Activated CD4-positive, alpha-beta T cell treated with anti-CD3 and anti-CD28 coated beads, Interleukin-2, amount 50 U/mL, for 24 hours (primary cell): ENCODE measurements around the gene PACSIN2.

Experiments
- DNase-seq, 2 donors: peaks; one replicate each; pipeline ENCODE4 v3.0.0-alpha.2; 2020; ENCODE audit warnings: low read depth in 1 of 2, low spot score in 1 of 2

The PACSIN2 gene

GRCh38 chr22:42907404-42908373 is 107.3 kb downstream of the PACSIN2 start:
- DNase-seq, result no peak

- DNase-seq, result no peak
Measured at GRCh38 chr22:42906605-42907348, 108.2 kb downstream of the PACSIN2 start.

DNA sequence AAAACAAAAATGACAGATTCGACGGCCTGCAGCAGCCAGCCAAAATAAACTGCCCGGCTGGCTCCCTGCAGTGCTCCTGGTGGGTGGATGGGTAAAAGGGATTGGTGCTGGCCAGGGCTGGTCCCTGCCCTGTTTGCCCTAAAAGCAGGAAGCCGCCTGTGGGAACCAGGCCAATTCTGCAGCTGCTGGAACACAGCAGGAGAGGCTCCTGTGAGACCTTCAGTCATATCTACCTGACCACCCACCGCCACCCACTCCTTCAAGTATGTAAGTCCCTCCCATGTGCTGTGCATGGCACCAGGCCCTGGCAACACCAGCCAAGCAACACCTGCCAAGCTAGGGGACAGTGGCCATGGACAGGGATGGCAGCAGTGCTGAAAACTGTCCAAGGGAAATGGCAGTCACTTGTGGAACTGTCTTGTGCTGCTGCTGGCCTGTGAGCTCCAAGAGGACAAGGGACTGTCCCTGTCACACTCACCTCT is 109.2 kb downstream of the PACSIN2 start:
- no peak for DNase-seq

DNA sequence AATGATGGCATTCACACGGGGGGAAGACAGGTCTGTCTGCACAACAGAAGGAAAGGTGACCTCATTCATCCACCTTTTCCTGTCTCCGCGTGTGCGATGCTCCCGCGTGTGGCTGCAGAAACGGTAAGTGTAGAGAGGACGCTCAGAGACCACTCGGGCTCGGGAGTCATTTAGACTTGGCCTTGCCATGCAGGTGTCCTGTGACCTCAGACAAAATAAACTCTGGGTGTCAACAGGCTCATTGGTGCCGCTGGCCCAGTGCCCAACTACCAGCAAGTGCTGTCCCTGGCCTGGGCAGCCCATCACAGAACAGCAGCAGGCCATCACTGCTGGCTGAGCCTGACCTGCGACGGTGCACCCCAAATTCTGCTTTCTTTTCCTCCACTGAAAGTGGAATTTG is 109.7 kb downstream of the PACSIN2 start:
- DNase-seq, result no peak

GRCh38 chr22:42904050-42904449 is 110.9 kb downstream of the PACSIN2 start:
- no peak for DNase-seq

- DNase-seq, result no peak
Measured at GRCh38 chr22:42902875-42903510, 112.0 kb downstream of the PACSIN2 start.

- no peak for DNase-seq
Measured at GRCh38 chr22:42901790-42902508, 113.0 kb downstream of the PACSIN2 start.

DNA sequence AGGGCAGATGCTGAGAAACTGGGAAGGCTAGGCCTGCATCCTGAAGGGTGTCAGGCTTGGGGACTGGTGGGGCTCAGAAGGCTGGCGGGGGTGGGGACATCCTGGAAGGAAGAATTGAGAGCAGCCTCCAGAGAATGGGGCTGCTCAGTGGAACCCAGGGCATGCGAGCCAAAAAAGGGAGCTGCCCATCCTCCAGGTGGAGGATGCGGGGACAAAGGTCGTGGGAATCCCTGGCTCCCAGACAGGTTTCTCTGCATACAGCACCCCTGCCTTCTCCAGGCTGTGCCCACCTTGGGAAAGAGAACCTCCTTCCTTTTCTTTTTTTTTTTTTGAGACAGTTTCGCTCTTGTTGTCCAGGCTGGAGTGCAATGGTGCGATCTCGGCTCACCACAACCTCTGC is 117.0 kb downstream of the PACSIN2 start:
- no peak for DNase-seq

DNA sequence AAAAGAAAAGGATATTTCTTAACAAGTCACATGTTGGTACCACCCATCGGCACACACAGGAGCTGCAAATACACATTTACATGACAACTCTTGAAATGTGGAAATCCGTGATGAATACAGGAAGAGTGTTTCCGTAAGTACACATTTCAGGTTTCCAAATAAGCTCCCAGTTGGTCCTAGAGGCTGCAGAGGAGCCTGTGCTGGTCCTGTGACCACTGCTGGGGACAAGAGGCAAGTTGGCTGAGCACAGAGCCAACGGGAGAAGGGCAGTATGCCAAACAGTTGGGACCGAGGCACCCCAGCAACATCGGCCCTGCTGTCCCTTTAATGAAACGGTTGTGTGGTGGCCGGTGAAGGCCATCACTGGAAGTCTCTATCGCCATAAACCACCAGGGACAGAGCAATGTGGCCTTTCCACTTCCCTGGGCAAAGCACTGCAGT is 119.4 kb downstream of the PACSIN2 start:
- no peak for DNase-seq

DNA sequence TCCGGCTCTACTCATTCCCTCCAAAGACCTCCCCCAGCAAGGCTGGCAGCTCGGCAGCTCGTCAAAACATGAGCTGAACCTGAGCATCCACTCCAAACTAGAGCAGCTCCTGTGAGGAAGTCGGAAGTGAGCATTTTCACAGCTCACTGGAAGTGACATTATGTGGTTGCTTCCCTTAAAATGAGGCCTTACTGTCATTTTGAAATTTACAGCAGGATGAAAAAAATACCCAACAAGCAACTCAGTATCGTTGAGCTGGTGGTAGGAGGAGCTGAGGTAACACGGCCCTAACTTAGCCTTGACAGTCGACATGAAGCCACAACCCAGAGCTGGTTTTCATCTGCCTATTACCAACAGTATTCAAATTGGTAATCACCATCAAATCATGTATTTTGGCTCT is 119.9 kb downstream of the PACSIN2 start:
- no peak for DNase-seq

GRCh38 chr22:42893371-42894150 is 121.4 kb downstream of the PACSIN2 start:
- DNase-seq, result no peak

DNA sequence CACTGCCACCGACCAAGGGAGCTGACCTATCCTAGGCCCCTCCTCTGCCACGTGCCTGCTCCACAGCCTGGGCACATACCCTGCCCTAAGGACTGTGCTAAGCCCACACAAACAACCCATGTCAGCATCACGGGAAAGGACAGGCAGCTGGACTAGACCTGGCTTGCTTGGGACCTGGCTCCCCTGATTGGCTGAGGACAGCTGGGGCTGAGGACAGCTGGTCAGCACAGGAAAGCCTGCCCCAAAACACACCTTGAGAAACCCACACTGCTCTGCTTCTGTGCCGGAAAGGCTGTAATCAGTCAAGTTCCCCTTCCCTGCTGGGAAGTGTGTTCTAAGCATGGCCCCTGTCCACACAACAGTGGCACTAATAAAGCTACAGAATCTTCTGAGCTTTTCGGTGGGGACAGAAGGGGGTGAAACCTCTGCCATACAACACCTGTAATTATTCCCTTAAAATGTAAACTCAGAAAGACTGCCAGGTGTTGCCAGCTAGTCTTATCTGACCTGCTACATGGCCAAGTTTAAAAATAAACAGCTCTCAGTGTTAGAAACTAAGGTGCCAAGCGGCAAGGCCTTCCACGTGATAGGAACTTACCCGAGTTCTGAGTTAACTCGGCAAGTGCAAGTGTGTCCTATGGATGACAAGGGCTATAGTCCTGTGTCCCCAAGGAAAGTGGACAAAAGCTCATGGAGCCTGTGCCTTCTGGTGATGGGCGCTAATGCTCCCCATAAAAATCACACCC is 122.2 kb downstream of the PACSIN2 start:
- DNase-seq, result no peak

GRCh38 chr22:42892156-42892555 is 122.8 kb downstream of the PACSIN2 start:
- no peak for DNase-seq

DNA sequence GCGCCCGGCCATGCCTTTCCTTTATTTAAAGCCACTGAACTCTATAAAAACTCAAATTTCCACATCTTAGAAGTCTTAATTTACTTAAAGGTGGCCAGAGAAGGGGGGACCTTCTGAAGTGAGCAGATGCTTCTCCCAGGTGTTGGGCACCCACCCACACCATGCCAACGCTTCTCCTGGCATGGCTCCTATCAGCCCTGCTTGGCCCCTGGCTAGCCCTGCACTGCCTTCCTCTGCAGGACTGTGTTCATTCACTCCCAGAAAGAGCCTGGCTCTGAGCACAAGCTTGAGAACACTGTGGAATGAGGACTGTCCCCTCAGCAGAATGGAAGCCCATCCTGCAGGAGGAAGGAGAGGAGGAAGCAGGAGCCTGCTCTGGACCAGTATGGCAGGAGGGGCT is 123.3 kb downstream of the PACSIN2 start:
- no peak for DNase-seq

- DNase-seq, result no peak
Measured at GRCh38 chr22:42891008-42891407, 123.9 kb downstream of the PACSIN2 start.

DNA sequence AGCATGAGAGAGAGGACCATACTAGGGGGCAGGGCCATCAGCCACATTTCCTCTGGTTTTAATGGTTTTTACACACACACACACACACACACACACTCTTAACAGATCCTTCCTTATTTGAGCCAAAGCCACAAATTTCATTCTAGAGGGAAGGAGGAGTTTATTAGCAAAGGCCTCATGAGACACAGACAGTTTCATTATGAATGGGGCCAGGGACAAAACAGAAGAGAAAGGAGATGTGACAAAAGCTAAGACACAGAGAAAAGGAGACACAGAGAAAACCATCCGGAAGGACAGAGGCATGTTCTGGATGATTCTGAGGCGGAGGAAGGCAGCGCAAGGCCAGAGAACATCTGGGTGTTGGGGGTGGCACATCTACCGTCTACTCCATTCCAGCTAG is 125.6 kb downstream of the PACSIN2 start:
- no peak for DNase-seq

DNA sequence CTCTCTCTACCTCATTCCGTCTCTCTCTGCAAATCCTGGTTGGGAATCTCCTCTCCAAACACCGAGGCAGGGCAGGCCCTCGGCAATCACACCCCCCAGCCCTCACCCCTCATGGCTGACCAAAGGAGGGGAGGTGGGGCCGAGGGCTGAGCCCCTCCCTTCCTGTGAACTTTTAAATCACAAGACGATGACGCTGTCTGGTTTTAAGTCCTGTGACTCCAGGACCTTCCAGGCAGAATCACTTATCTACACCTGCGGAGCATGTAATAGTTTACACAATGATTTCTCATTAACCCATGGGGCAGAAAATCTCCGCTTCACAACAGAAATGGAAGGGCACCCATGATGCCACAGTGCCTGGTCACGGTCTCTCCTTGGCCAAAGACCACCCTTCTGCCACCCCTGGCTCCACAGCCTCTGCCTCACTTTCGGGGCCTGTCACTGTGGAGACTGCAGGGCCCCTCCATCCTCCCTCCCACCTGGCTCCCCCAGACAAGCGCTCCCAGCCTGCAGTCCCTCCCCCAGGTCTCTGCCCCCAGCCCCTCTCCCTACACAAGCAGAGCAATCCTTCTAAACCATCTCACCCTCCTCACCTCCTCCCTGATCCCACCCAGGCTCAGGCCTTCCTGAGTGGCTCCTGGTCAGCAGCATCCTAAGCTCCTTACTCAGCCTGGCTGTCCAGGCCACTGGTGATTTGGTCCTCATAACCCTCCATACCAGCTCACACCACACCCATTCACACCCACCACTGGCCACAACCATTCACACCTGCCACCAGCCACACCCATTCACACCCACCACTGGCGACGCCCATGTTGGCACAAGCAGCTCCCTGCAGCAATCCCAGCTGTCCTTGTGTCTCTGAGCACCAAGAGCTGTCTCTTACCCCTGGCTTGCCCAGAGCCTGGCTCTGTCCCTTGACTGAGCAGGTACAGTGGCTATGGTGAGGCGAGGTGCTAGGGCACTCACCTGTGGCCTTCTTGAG is 127.1 kb downstream of the PACSIN2 start:
- no peak for DNase-seq

GRCh38 chr22:42887120-42887519 is 127.8 kb downstream of the PACSIN2 start:
- DNase-seq, result no peak
